Stimulated activated CD8-positive, alpha-beta memory T cell treated with anti-CD3 and anti-CD28 coated beads, Interleukin-4, amount 100 ng/mL, for 1 hour (primary cell): Measurements from ENCODE around the gene LRIG1.

Source experiments
- DNase-seq, 2 donors: peaks; one replicate each; pipeline ENCODE4 v3.0.0-alpha.2; 2020; ENCODE audit warnings: low read depth in 2 of 2, low spot score in 1 of 2

LRIG1 gene

GRCh38 chr3:66500576-66501482, at the start of gene LRIG1:
Gene LRIG1, minus strand, starts transcription at chr3:66501022. Its CDS starts 615 bp downstream, at chr3:66500407.
- peak; percentile 92 to 96 for DNase-seq

GRCh38 chr3:66544619-66545429, 44.0 kb upstream of the LRIG1 start:
- no peak for DNase-seq

- no peak for DNase-seq
These were observed 41.3 kb upstream of the LRIG1 start for GRCh38 chr3:66542153-66542552.

GRCh38 chr3:66539466-66539989, 38.7 kb upstream of the LRIG1 start:
- DNase-seq = no peak

- no peak for DNase-seq
These were observed 37.6 kb upstream of the LRIG1 start for GRCh38 chr3:66538390-66538789.

- no peak for DNase-seq
These were observed 36.9 kb upstream of the LRIG1 start for GRCh38 chr3:66537735-66538134.

GRCh38 chr3:66536791-66537190, 36.0 kb upstream of the LRIG1 start:
- no peak for DNase-seq

- no peak for DNase-seq
These were observed 33.6 kb upstream of the LRIG1 start for GRCh38 chr3:66534304-66534845.

GRCh38 chr3:66532613-66533012, 31.8 kb upstream of the LRIG1 start:
- DNase-seq = no peak

GRCh38 chr3:66532160-66532587, 31.4 kb upstream of the LRIG1 start:
- no peak for DNase-seq

GRCh38 chr3:66531256-66531655, 30.4 kb upstream of the LRIG1 start:
- no peak for DNase-seq

GRCh38 chr3:66527246-66527645, 26.4 kb upstream of the LRIG1 start:
- DNase-seq = no peak

GRCh38 chr3:66525771-66526170, 24.9 kb upstream of the LRIG1 start:
- DNase-seq = no peak

- DNase-seq = no peak
These were observed 19.9 kb upstream of the LRIG1 start for GRCh38 chr3:66520724-66521123.

- DNase-seq = no peak
These were observed 17.8 kb upstream of the LRIG1 start for GRCh38 chr3:66518644-66519043.

- no peak for DNase-seq
These were observed 17.3 kb upstream of the LRIG1 start for GRCh38 chr3:66518126-66518525.

GRCh38 chr3:66517241-66517640, 16.4 kb upstream of the LRIG1 start:
- DNase-seq = no peak

- no peak for DNase-seq
These were observed 7.6 kb upstream of the LRIG1 start for GRCh38 chr3:66508461-66508860.

GRCh38 chr3:66507423-66508260, 6.8 kb upstream of the LRIG1 start:
- DNase-seq = no peak

- no peak for DNase-seq
These were observed 5.3 kb upstream of the LRIG1 start for GRCh38 chr3:66506154-66506553.
